ENCODE measurements around the gene EXT2.

The EXT2 gene

DNA sequence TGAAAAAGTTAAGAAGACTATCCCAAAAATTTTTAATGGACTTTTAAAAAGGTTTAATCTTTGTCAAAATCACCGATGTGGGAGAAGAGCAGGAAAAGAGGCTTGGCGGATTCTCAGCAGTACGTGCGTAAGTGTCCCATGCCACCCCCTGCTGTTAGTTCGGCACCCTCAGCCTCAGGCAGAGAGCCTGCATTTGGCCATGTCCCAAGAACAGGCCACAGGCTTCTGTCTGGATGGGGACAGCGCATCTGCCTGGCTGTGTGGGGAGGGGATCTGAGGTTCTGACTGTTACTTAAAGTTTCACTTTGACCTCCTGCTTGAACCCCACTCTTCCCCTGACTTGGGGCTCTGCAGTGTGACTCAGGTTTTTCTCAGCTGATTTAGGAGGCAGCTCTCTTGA is 35.3 kb downstream of the EXT2 start:
- no peaks in the 10 kb centered on the region for H3K9me2 ChIP-seq (replicated peaks; ENCODE audit: control insufficient read depth, low read length)
- no peaks in the 10 kb centered on the region for H3K4me1 ChIP-seq (ENCODE audit: control insufficient read depth, low read length)
- H3K9me3 ChIP-seq (ENCODE audit: control insufficient read depth, insufficient read depth, low read length) = no peaks in the 10 kb centered on the region
- H3F3A ChIP-seq (ENCODE audit: control insufficient read depth, insufficient read depth) = no peaks in the 10 kb centered on the region
- H3K4me2 ChIP-seq (ENCODE audit: low read length) = no peak overlapping the region
- H3K4me3 ChIP-seq (ENCODE audit: low read length) = no peak overlapping the region
- TF ChIP-seq, protein P1, sequence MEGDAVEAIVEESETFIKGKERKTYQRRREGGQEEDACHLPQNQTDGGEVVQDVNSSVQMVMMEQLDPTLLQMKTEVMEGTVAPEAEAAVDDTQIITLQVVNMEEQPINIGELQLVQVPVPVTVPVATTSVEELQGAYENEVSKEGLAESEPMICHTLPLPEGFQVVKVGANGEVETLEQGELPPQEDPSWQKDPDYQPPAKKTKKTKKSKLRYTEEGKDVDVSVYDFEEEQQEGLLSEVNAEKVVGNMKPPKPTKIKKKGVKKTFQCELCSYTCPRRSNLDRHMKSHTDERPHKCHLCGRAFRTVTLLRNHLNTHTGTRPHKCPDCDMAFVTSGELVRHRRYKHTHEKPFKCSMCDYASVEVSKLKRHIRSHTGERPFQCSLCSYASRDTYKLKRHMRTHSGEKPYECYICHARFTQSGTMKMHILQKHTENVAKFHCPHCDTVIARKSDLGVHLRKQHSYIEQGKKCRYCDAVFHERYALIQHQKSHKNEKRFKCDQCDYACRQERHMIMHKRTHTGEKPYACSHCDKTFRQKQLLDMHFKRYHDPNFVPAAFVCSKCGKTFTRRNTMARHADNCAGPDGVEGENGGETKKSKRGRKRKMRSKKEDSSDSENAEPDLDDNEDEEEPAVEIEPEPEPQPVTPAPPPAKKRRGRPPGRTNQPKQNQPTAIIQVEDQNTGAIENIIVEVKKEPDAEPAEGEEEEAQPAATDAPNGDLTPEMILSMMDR (IDR thresholded peaks at IDR 0.05; ENCODE audit: low read depth, low read length, poor library complexity, severe bottlenecking) = no peak
- no peak for TF ChIP-seq EZH2phosphoT487 (IDR thresholded peaks at IDR 0.05; ENCODE audit: borderline replicate concordance, low read length)
- H3K36me3 ChIP-seq (ENCODE audit: control insufficient read depth, low read length) = peaks cover 24% of the 10 kb centered on the region
- no peaks in the 10 kb centered on the region for H3K79me2 ChIP-seq (ENCODE audit: control insufficient read depth, low read length)
- no peak overlapping the region for H3K27ac ChIP-seq (ENCODE audit: low read depth, low read length)
- H3K27me3 ChIP-seq (ENCODE audit: control insufficient read depth, low read length) = no peaks in the 10 kb centered on the region
- H4K20me1 ChIP-seq (ENCODE audit: control insufficient read depth, insufficient read depth, low read depth, low read length) = no peaks in the 10 kb centered on the region

DNA sequence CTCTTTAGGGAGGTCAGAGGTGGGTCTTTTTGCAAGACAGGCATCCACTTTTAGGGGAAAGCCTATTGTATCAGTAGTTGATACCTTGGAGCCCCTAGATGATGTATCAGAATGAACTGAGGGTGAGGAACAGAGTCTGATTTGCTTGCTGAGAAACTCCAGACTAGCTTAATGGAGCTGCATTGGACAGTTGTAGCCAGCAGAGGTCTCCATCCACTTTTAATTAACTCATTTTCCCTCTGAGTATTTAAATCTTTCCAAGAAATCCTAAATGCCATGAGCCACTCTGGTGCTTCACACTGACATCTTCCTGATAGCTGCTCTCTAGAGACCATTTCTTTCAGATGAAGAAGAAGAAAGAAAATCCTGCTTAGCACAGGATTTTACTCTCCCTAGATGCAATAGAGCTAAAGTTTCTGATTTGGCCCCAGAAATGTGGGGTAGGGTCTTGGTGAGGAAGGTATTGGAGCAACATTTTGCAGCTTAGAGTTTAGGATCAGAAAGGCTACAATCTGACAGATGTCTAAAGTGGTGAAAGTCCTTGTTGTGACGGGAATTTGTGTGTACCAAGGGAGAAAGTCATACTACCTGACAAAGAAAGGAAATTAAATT is 38.0 kb downstream of the EXT2 start:
- H3K9me3 ChIP-seq (ENCODE audit: control insufficient read depth, insufficient read depth, low read length) = no peaks in the 10 kb centered on the region
- H3K4me1 ChIP-seq (ENCODE audit: control insufficient read depth, low read length) = no peaks in the 10 kb centered on the region
- H3K79me2 ChIP-seq (ENCODE audit: control insufficient read depth, low read length) = no peaks in the 10 kb centered on the region
- no peak for TF ChIP-seq EZH2phosphoT487 (IDR thresholded peaks at IDR 0.05; ENCODE audit: borderline replicate concordance, low read length)
- TF ChIP-seq, protein P1 (IDR thresholded peaks at IDR 0.05; ENCODE audit: low read depth, low read length, poor library complexity, severe bottlenecking) = peak; percentile 72
- H3K27me3 ChIP-seq (ENCODE audit: control insufficient read depth, low read length) = no peaks in the 10 kb centered on the region
- H3K4me3 ChIP-seq (ENCODE audit: low read length) = no peak overlapping the region
- peaks cover 7% of the 10 kb centered on the region; the same call in 1 of the 2 replicates for H3K36me3 ChIP-seq (ENCODE audit: control insufficient read depth, low read length)
- H3F3A ChIP-seq (ENCODE audit: control insufficient read depth, insufficient read depth) = no peaks in the 10 kb centered on the region
- H3K27ac ChIP-seq (ENCODE audit: low read depth, low read length) = no peak overlapping the region
- no peak overlapping the region for H3K4me2 ChIP-seq (ENCODE audit: low read length)
- no peaks in the 10 kb centered on the region for H3K9me2 ChIP-seq (replicated peaks; ENCODE audit: control insufficient read depth, low read length)
- no peaks in the 10 kb centered on the region for H4K20me1 ChIP-seq (ENCODE audit: control insufficient read depth, insufficient read depth, low read depth, low read length)

DNA sequence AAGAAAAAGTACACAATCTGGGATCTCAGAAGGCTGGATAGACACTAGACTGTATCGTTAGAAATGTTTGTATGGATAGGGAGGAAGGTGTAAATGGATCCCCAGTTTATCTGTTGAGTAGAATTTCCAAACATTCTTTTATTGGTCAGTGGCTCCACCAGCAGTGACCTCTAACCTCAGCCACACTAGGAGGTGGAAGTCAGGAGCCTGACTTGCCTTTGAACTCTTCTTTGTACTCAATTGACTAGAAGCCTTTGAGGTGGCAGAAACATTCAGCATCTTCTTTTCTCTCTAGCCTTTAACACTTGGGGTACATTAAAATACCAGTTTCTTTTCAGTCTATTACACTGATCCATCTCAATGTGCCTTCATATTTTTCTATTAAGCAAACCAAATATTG is 39.1 kb downstream of the EXT2 start:
- Histone ChIP-seq H4K20me1 (ENCODE audit: control insufficient read depth, insufficient read depth, low read depth, low read length) (no peaks in the 10 kb centered on the region), H3K4me1 (ENCODE audit: control insufficient read depth, low read length) (no peaks in the 10 kb centered on the region), H3K9me3 (ENCODE audit: control insufficient read depth, insufficient read depth, low read length) (no peaks in the 10 kb centered on the region), H3K4me2 (ENCODE audit: low read length) (no peak overlapping the region), H3F3A (ENCODE audit: control insufficient read depth, insufficient read depth) (no peaks in the 10 kb centered on the region), H3K27ac (ENCODE audit: low read depth, low read length) (no peak overlapping the region), H3K36me3 (ENCODE audit: control insufficient read depth, low read length) (peaks cover 3% of the 10 kb centered on the region; the same call in 1 of the 2 replicates), H3K27me3 (ENCODE audit: control insufficient read depth, low read length) (no peaks in the 10 kb centered on the region), H3K79me2 (ENCODE audit: control insufficient read depth, low read length) (no peaks in the 10 kb centered on the region), H3K4me3 (ENCODE audit: low read length) (no peak overlapping the region), H3K9me2 (replicated peaks; ENCODE audit: control insufficient read depth, low read length) (no peaks in the 10 kb centered on the region)
- TF ChIP-seq, protein P1 (IDR thresholded peaks at IDR 0.05; ENCODE audit: low read depth, low read length, poor library complexity, severe bottlenecking) = no peak
- no peak for TF ChIP-seq EZH2phosphoT487 (IDR thresholded peaks at IDR 0.05; ENCODE audit: borderline replicate concordance, low read length)

Data from DOHH2 (cell line).